Gastrocnemius medialis (tissue), 4 donors: Measurements from ENCODE around the gene JMJD1C.

Experiments
- POLR2A ChIP-seq, 2 donors: fragments of 450-650 bp; IDR thresholded peaks; one replicate each; pipeline ENCODE4 v1.6.1; 2017; ENCODE audit warnings: antibody characterized with exemption in 2 of 2, mild to moderate bottlenecking in 2 of 2, moderate library complexity in 2 of 2
- TF ChIP-seq, protein P1 (sequence below), 5 experiments: fragments of 450-650 bp in 3 of 5; fragments of 200-600 bp in 2 of 5; sonication (generic) in 2 of 5; IDR thresholded peaks in 4 of 5; conservative IDR thresholded peaks in 1 of 5; 1 replicate in 4 of 5; 2 replicates in 1 of 5; pipeline ENCODE4 v1.5.1; 2016 to 2019; ENCODE audit warnings: antibody characterized with exemption in 5 of 5, mild to moderate bottlenecking in 3 of 5, moderate library complexity in 3 of 5

DNA sequence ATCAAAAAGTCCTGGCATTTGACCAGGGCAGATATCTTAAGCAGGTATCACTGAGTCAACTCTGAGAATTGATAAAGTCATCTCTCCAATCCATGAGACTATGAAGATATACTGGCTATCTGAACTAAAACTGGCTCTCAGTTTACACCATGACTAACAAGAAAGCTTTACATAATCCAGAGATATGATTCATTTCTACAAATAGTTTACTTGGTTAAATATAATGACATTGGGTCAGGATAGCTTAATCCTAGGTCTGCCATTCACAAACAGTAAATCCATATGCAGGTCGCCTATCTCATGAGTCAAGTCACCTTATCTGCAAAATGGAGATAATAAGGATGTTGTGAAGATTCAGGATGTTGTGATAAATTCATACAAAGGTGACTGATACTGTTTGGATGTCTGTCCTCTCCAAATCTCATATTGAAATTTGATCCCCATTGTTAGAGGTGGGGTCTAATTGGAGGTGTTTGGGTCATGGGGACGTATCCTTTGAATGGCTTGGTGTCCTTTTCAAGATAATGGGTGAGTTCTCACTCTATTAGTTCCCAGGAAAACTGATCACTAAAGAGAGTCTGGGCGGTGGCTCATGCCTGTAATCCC, 117.4 kb downstream of the JMJD1C start:
- TF ChIP-seq, protein P1, sequence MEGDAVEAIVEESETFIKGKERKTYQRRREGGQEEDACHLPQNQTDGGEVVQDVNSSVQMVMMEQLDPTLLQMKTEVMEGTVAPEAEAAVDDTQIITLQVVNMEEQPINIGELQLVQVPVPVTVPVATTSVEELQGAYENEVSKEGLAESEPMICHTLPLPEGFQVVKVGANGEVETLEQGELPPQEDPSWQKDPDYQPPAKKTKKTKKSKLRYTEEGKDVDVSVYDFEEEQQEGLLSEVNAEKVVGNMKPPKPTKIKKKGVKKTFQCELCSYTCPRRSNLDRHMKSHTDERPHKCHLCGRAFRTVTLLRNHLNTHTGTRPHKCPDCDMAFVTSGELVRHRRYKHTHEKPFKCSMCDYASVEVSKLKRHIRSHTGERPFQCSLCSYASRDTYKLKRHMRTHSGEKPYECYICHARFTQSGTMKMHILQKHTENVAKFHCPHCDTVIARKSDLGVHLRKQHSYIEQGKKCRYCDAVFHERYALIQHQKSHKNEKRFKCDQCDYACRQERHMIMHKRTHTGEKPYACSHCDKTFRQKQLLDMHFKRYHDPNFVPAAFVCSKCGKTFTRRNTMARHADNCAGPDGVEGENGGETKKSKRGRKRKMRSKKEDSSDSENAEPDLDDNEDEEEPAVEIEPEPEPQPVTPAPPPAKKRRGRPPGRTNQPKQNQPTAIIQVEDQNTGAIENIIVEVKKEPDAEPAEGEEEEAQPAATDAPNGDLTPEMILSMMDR (IDR thresholded peaks at IDR 0.05 in 4 of 5, conservative IDR thresholded peaks at IDR 0.05 in 1 of 5): no peak
- no peak for TF ChIP-seq POLR2A (IDR thresholded peaks at IDR 0.05)
